HepG2 (cell line): ENCODE results near the gene WDR41. TPM values are rescaled to one million over a fixed set of nuclear protein-coding genes. Genes with fewer than 3 reads are reported as not detected.

Experiments
- ATAC-seq: fragments of 200-7000 bp; cut with Tn5 transposase; 3 replicates; pipeline ENCODE4 v1.9.1; 2020; ENCODE audit warnings: mild to moderate bottlenecking, moderate library complexity
- BruUV-seq: library from RNA; stranded (reverse); fragments of 400-500 nt; replicated peaks from 2 replicates; lab custom pipeline; 2021; lab: Mats Ljungman, UMichigan
- CTCF ChIA-PET: fragments of 300-600 bp; formaldehyde crosslinking; extraction: SDS; loops from one replicate; lab custom pipeline; 2021; ENCODE audit warnings: low total read pairs, inconsistent platforms, low intra/inter-chr PET ratio; lab: Yijun Ruan, JAX
- POLR2A ChIA-PET: fragments of 350-600 bp; sonication (Branson Sonifier 250); formaldehyde crosslinking; loops from one replicate; lab custom pipeline; 2020; ENCODE audit warnings: antibody characterized with exemption, inconsistent platforms; lab: Yijun Ruan, JAX
- DNase-seq: peaks from one replicate; pipeline ENCODE4 v3.0.0-alpha.2; 2015; ENCODE audit warnings: low spot score
- FAIRE-seq: peaks from 3 replicates; lab custom pipeline; 2011; peaks lifted over from hg19 to GRCh38; lab: Jason Lieb, UNC
- H2AFZ ChIP-seq: one replicate; pipeline ENCODE4 v1.6.1; 2011; ENCODE audit warnings: low read length, inconsistent platforms
- H3K27ac ChIP-seq: fragments of 300-600 bp; 3 replicates; pipeline ENCODE4 v1.8.0; 2011; ENCODE audit warnings: mixed run types, mild to moderate bottlenecking, mixed read lengths, low read length, inconsistent platforms; ENCODE audit not compliant: insufficient read depth; ENCODE audit errors: extremely low read length
- H3K27me3 ChIP-seq, 2 experiments: fragments of 200-600 bp in 1 of 2; 2 replicates in 1 of 2; 3 replicates in 1 of 2; pipeline versions ENCODE4 v1.6.0 to v1.8.0; 2011; ENCODE audit warnings: low read length in 2 of 2, mild to moderate bottlenecking in 2 of 2, moderate library complexity in 2 of 2, inconsistent platforms in 1 of 2; ENCODE audit not compliant: insufficient read depth in 2 of 2, control insufficient read depth in 1 of 2
- H3K36me3 ChIP-seq, 2 experiments: fragments of 200-600 bp in 1 of 2; replicated peaks in 1 of 2; 2 replicates in 1 of 2; 3 replicates in 1 of 2; pipeline versions ENCODE4 v1.5.1 to v1.8.0; 2011; ENCODE audit warnings: low read length in 2 of 2, inconsistent platforms in 1 of 2; ENCODE audit not compliant: insufficient read depth in 2 of 2, control insufficient read depth in 1 of 2
- H3K4me1 ChIP-seq: 2 replicates; pipeline ENCODE4 v1.5.1; 2012; ENCODE audit warnings: low read length, inconsistent platforms; ENCODE audit not compliant: insufficient read depth
- H3K4me2 ChIP-seq: 2 replicates; pipeline ENCODE4 v1.6.0; 2011; ENCODE audit warnings: low read depth, low read length, inconsistent platforms
- H3K4me3 ChIP-seq, 3 experiments: fragments of 200-600 bp in 1 of 3; sonication (generic), shearing (Covaris generic) in 1 of 3; replicated peaks in 1 of 3; 2 replicates each; pipeline ENCODE4 v1.5.1; 2011 to 2016; ENCODE audit warnings: low read length in 3 of 3, inconsistent platforms in 2 of 3, low read depth in 2 of 3, mild to moderate bottlenecking in 2 of 3, control low read depth in 1 of 3, mixed read lengths in 1 of 3; ENCODE audit not compliant: insufficient read depth in 1 of 3
- H3K79me2 ChIP-seq: one replicate; pipeline ENCODE4 v1.6.1; 2011; ENCODE audit warnings: low read length, inconsistent platforms; ENCODE audit not compliant: insufficient read depth
- H3K9ac ChIP-seq: 2 replicates; pipeline ENCODE4 v1.6.0; 2011; ENCODE audit warnings: mild to moderate bottlenecking, low read depth, low read length, inconsistent platforms; ENCODE audit not compliant: insufficient read depth
- H3K9me3 ChIP-seq: 2 replicates; pipeline ENCODE4 v1.5.1; 2012; ENCODE audit warnings: mild to moderate bottlenecking, low read length
- H4K20me1 ChIP-seq: 2 replicates; pipeline ENCODE4 v1.6.0; 2011; ENCODE audit warnings: inconsistent platforms, mild to moderate bottlenecking, low read length, moderate library complexity; ENCODE audit not compliant: insufficient read depth
- AGO2 ChIP-seq: fragments of 200-400 bp; formaldehyde crosslinking; optimal IDR thresholded peaks from 2 replicates; pipeline ENCODE3; 2017; ENCODE audit warnings: mild to moderate bottlenecking, low read depth, low read length, moderate library complexity
- DR1 ChIP-seq: sonication (generic); formaldehyde crosslinking; IDR thresholded peaks from 2 replicates; pipeline ENCODE4 v1.8.0; 2021; ENCODE audit warnings: mild to moderate bottlenecking, missing genetic modification reagents, inconsistent platforms
- NFIB ChIP-seq: sonication (generic); formaldehyde crosslinking; IDR thresholded peaks from 2 replicates; pipeline ENCODE4 v1.9.0; 2021; ENCODE audit warnings: missing genetic modification reagents, mild to moderate bottlenecking, borderline replicate concordance
- STAG1 ChIP-seq: sonication (generic); formaldehyde crosslinking; IDR thresholded peaks from 2 replicates; pipeline ENCODE4 v1.4.0; 2020; ENCODE audit warnings: missing genetic modification reagents
- ZNF570 ChIP-seq: sonication (generic); formaldehyde crosslinking; IDR thresholded peaks from 2 replicates; pipeline ENCODE4 v1.4.0; 2020; ENCODE audit warnings: mild to moderate bottlenecking, missing genetic modification reagents, borderline replicate concordance
- ZNF589 ChIP-seq: sonication (generic); formaldehyde crosslinking; conservative IDR thresholded peaks from 2 replicates; pipeline ENCODE4 v1.8.0; 2022; ENCODE audit warnings: mild to moderate bottlenecking, moderate library complexity, missing genetic modification reagents
- WGBS: methylation state at CpG from one replicate; pipeline ENCODE4 v1.1.6; 2017; ENCODE audit warnings: low lambda C conversion rate; 5-methylcytosine and 5-hydroxymethylcytosine counted together
- in situ Hi-C: cut with HindIII; loops from 2 replicates; pipeline ENCODE4 v1.10.0; 2017; ENCODE audit warnings: low pct_unique_long_range_greater_than_20kb; ENCODE audit not compliant: extremely low pct_ligation_motif_present
- intact Hi-C: fragments of 100-400 bp; cut with micrococcal nuclease; formaldehyde crosslinking; loops from one replicate; pipeline ENCODE4 v1.10.0; 2022; ENCODE audit not compliant: unreplicated experiment
- polyA plus RNA-seq, 8 experiments: library from polyadenylated mRNA; depleted of rRNA in 3 of 8; stranded (reverse) in 7 of 8; unstranded in 1 of 8; fragments of >200 nt; fragmentation: Illumina TruSeq in 4 of 8; extraction: Trizol in 4 of 8; gene quantifications; 2 replicates each; pipeline versions ENCODE4 v1.2.1 to v1.2.3, GENCODE V29; 2011 to 2016; ENCODE audit warnings: low read depth in 4 of 8, missing spikeins in 1 of 8, mixed read lengths in 1 of 8; ENCODE audit not compliant: insufficient read depth in 1 of 8
- total RNA-seq, 5 experiments: library from RNA; depleted of rRNA; stranded (reverse); fragments of >200 nt; fragmentation: Illumina TruSeq; extraction: Trizol; gene quantifications; 2 replicates each; pipeline ENCODE4 v1.2.3, GENCODE V29; 2016; ENCODE audit warnings: low read depth in 1 of 5
- TF ChIP-seq, protein P1 (sequence below): sonication (generic); formaldehyde crosslinking; IDR thresholded peaks from 2 replicates; pipeline ENCODE4 v1.5.0; 2020; ENCODE audit warnings: mild to moderate bottlenecking, missing genetic modification reagents
- TF ChIP-seq, protein P2 (sequence below): sonication (generic); formaldehyde crosslinking; IDR thresholded peaks from 2 replicates; pipeline ENCODE4 v1.5.0; 2020; ENCODE audit warnings: mild to moderate bottlenecking, missing genetic modification reagents, moderate library complexity
- TF ChIP-seq, protein P3 (sequence below), 2 experiments: sonication (generic) in 1 of 2; formaldehyde crosslinking in 1 of 2; IDR thresholded peaks; 2 replicates each; pipeline versions ENCODE4 v1.4.0 to v1.6.1; 2016 to 2020; ENCODE audit warnings: borderline replicate concordance in 1 of 2, low read depth in 1 of 2, mild to moderate bottlenecking in 1 of 2, missing genetic modification reagents in 1 of 2

WDR41 gene
- total and polyA plus RNA-seq, 2 of the 13 experiments (the other 11 are each of a cell fraction or from before 2014, with no cell fraction given): 18.9 to 39.3 TPM

DNA sequence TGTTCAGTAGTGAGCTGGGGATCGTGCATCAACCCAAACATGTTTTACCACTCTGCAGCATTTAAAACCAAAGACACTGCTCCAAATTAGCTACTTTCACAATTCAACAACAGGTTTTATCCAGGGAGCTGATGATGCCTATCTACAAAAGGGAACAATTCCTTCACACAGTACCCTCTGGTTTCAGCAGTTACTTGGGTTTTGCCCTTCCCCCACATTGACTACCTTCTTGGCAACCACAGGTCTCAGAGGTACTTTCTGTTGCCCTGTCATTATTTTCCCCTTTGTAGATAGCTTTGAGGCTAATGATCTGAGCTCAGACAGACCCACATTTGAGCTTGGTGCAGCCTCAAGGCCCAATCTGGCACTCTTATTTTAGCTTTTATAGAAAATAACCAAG lies 96.1 kb downstream of the WDR41 start (continued):
- TF ChIP-seq, protein P1, sequence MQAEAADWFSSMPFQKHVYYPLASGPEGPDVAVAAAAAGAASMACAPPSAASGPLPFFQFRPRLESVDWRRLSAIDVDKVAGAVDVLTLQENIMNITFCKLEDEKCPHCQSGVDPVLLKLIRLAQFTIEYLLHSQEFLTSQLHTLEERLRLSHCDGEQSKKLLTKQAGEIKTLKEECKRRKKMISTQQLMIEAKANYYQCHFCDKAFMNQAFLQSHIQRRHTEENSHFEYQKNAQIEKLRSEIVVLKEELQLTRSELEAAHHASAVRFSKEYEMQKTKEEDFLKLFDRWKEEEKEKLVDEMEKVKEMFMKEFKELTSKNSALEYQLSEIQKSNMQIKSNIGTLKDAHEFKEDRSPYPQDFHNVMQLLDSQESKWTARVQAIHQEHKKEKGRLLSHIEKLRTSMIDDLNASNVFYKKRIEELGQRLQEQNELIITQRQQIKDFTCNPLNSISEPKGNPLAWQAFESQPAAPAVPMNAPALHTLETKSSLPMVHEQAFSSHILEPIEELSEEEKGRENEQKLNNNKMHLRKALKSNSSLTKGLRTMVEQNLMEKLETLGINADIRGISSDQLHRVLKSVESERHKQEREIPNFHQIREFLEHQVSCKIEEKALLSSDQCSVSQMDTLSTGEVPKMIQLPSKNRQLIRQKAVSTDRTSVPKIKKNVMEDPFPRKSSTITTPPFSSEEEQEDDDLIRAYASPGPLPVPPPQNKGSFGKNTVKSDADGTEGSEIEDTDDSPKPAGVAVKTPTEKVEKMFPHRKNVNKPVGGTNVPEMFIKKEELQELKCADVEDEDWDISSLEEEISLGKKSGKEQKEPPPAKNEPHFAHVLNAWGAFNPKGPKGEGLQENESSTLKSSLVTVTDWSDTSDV: no peak

DNA sequence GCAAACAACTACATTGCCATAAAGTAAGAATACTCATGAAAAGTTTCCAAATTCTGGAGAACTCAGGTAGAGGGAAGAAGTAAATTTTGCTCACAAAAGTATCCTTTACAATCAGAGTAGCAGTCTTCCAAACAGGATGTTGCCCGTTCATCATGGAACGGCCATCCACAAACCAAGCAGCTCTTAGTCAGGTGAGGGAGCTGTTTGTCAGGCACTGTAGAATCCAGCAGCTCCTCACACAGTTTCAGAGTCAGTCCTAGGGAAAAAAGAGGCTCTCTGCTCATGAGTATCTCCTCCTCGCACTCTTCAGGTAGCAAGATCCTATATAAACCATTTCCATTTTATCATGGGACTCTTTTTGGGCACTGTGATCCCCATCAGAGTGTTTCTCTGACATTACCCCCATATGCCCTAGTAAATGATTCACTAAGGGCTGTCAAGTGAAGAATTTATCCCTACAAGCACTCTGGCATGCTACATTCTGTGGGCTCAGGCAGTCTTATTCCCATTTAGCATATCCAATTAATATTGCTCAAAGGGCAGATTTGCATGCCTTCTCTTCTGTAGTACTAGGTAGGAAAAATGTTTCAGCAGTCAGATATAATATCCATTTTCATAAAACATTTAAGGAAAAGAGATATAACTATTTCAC lies 97.9 kb downstream of the WDR41 start:
- no peak for DNase-seq
- H3K4me3 ChIP-seq: no peak overlapping the region
- in situ Hi-C loops: no loop called here
- peaks cover 50% of the 10 kb centered on the region for H3K4me1 ChIP-seq
- intact Hi-C loops: no loop called here
- BruUV-seq: no TSS peak
- no peaks in the 10 kb centered on the region for H3K9me3 ChIP-seq
- peaks cover 0 to 10% of the 10 kb centered on the region in 2 experiments; a peak in 2 of 5 replicates for H3K27me3 ChIP-seq
- no peak overlapping the region for H3K27ac ChIP-seq
- ChIA-PET POLR2A (no interaction called here), CTCF (no interaction called here)
- no peaks in the 10 kb centered on the region for H4K20me1 ChIP-seq
- FAIRE-seq: no peak
- H2AFZ ChIP-seq: no peak overlapping the region
- no peaks in the 10 kb centered on the region for H3K79me2 ChIP-seq
- H3K9ac ChIP-seq: no peak overlapping the region
- H3K4me2 ChIP-seq: peak overlapping the region; percentile 14; the same call in 1 of the 2 replicates
- ATAC-seq: peak; percentile 73
- TF ChIP-seq ZNF570 (CRISPR knock-in tag) (no peak), DR1 (CRISPR knock-in tag) (no peak), NFIB (no peak), ZNF589 (no peak), STAG1 (CRISPR knock-in tag) (peak; percentile 29; the same call in 1 of the 2 replicates), AGO2 (no peak)
- TF ChIP-seq, protein P2, sequence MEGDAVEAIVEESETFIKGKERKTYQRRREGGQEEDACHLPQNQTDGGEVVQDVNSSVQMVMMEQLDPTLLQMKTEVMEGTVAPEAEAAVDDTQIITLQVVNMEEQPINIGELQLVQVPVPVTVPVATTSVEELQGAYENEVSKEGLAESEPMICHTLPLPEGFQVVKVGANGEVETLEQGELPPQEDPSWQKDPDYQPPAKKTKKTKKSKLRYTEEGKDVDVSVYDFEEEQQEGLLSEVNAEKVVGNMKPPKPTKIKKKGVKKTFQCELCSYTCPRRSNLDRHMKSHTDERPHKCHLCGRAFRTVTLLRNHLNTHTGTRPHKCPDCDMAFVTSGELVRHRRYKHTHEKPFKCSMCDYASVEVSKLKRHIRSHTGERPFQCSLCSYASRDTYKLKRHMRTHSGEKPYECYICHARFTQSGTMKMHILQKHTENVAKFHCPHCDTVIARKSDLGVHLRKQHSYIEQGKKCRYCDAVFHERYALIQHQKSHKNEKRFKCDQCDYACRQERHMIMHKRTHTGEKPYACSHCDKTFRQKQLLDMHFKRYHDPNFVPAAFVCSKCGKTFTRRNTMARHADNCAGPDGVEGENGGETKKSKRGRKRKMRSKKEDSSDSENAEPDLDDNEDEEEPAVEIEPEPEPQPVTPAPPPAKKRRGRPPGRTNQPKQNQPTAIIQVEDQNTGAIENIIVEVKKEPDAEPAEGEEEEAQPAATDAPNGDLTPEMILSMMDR (CRISPR knock-in tag): peak; percentile 35; the same call in 1 of the 2 replicates
- TF ChIP-seq, protein P3, sequence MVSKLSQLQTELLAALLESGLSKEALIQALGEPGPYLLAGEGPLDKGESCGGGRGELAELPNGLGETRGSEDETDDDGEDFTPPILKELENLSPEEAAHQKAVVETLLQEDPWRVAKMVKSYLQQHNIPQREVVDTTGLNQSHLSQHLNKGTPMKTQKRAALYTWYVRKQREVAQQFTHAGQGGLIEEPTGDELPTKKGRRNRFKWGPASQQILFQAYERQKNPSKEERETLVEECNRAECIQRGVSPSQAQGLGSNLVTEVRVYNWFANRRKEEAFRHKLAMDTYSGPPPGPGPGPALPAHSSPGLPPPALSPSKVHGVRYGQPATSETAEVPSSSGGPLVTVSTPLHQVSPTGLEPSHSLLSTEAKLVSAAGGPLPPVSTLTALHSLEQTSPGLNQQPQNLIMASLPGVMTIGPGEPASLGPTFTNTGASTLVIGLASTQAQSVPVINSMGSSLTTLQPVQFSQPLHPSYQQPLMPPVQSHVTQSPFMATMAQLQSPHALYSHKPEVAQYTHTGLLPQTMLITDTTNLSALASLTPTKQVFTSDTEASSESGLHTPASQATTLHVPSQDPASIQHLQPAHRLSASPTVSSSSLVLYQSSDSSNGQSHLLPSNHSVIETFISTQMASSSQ (IDR thresholded peaks at IDR 0.05; ENCODE audit: low read depth): peak; percentile 53
- TF ChIP-seq, protein P3 (CRISPR knock-in tag; IDR thresholded peaks at IDR 0.05; ENCODE audit: borderline replicate concordance): peak; percentile 21; the same call in 1 of the 2 replicates
- WGBS: 0% methylated on average over 3 of the region's 3 CpGs
- H3K36me3 ChIP-seq: no peaks in the 10 kb centered on the region
